Urothelium cell line (cell line): ENCODE data around the gene CSRNP3.
A peak's percentile ranks its signal among the peaks of the same experiment; 100 is the strongest.

Source experiments
- DNase-seq: peaks from one replicate; pipeline ENCODE4 v3.0.0; 2011; ENCODE audit warnings: low spot score, mixed read lengths
- FAIRE-seq: peaks from 2 replicates; lab custom pipeline; 2011; peaks lifted over from hg19 to GRCh38; lab: Jason Lieb, UNC

Gene CSRNP3

GRCh38 chr2:165535471-165535870 is 66.0 kb downstream of the CSRNP3 start:
- no peak for FAIRE-seq
- DNase-seq: no peak

- no peak for FAIRE-seq
- no peak for DNase-seq
Observed at GRCh38 chr2:165536851-165537499, 67.5 kb downstream of the CSRNP3 start.

GRCh38 chr2:165539985-165540384 is 70.5 kb downstream of the CSRNP3 start:
- DNase-seq (no peak), FAIRE-seq (no peak)

- DNase-seq (no peak), FAIRE-seq (no peak)
Observed at GRCh38 chr2:165544897-165545296, 75.4 kb downstream of the CSRNP3 start.

- FAIRE-seq (no peak), DNase-seq (no peak)
Observed at GRCh38 chr2:165547900-165548299, 78.4 kb downstream of the CSRNP3 start.

GRCh38 chr2:165549619-165550018 is 80.1 kb downstream of the CSRNP3 start:
- no peak for DNase-seq
- FAIRE-seq: no peak

- no peak for DNase-seq
- FAIRE-seq: no peak
Observed at GRCh38 chr2:165558832-165559231, 89.3 kb downstream of the CSRNP3 start.

GRCh38 chr2:165560377-165560988 is 91.0 kb downstream of the CSRNP3 start:
- FAIRE-seq (no peak), DNase-seq (no peak)

GRCh38 chr2:165561516-165561915 is 92.0 kb downstream of the CSRNP3 start:
- FAIRE-seq (no peak), DNase-seq (no peak)

- DNase-seq: no peak
- no peak for FAIRE-seq
Observed at GRCh38 chr2:165562233-165562632, 92.7 kb downstream of the CSRNP3 start.

- FAIRE-seq (no peak), DNase-seq (no peak)
Observed at GRCh38 chr2:165563468-165564225, 94.1 kb downstream of the CSRNP3 start.

GRCh38 chr2:165566008-165566407 is 96.5 kb downstream of the CSRNP3 start:
- FAIRE-seq: no peak
- no peak for DNase-seq

- DNase-seq: no peak
- no peak for FAIRE-seq
Observed at GRCh38 chr2:165567273-165567672, 97.8 kb downstream of the CSRNP3 start.

GRCh38 chr2:165568361-165568760 is 98.9 kb downstream of the CSRNP3 start:
- FAIRE-seq: no peak
- DNase-seq: no peak

GRCh38 chr2:165571477-165571876 is 102.0 kb downstream of the CSRNP3 start:
- FAIRE-seq (no peak), DNase-seq (no peak)

- FAIRE-seq (no peak), DNase-seq (no peak)
Observed at GRCh38 chr2:165572151-165572550, 102.7 kb downstream of the CSRNP3 start.

GRCh38 chr2:165573534-165574461 is 104.3 kb downstream of the CSRNP3 start:
- DNase-seq (peak; percentile 40), FAIRE-seq (peak; percentile 27)

GRCh38 chr2:165575044-165575615 is 105.6 kb downstream of the CSRNP3 start:
- no peak for DNase-seq
- no peak for FAIRE-seq

GRCh38 chr2:165576409-165577154 is 107.1 kb downstream of the CSRNP3 start:
- FAIRE-seq: no peak

GRCh38 chr2:165582409-165582808 is 112.9 kb downstream of the CSRNP3 start:
- FAIRE-seq (no peak), DNase-seq (no peak)

More at GRCh38 chr2:165576409-165577154, 107.1 kb downstream of the CSRNP3 start:
- DNase-seq: no peak
